SW 1271 (cell line): ENCODE data around the gene COMMD3.
A peak's percentile ranks its signal among the peaks of the same experiment; 100 is the strongest.

Source experiments
- DNase-seq, 2 experiments: peaks; one replicate each; lab custom pipeline; 2025; lab: John Stamatoyannopoulos, UW

Gene COMMD3

GRCh38 chr10:22319980-22320558 is 3.9 kb downstream of the COMMD3 start:
- DNase-seq = peak in 1 of 2 experiments; percentile 31

GRCh38 chr10:22320591-22321155 is 4.5 kb downstream of the COMMD3 start, which contains the start of gene BMI1:
TSS of gene BMI1 (plus strand) at chr10:22321099. CDS start at chr10:22326450, 5,351 bp downstream.
- peak in 1 of 2 experiments; percentile 64 for DNase-seq

DNA sequence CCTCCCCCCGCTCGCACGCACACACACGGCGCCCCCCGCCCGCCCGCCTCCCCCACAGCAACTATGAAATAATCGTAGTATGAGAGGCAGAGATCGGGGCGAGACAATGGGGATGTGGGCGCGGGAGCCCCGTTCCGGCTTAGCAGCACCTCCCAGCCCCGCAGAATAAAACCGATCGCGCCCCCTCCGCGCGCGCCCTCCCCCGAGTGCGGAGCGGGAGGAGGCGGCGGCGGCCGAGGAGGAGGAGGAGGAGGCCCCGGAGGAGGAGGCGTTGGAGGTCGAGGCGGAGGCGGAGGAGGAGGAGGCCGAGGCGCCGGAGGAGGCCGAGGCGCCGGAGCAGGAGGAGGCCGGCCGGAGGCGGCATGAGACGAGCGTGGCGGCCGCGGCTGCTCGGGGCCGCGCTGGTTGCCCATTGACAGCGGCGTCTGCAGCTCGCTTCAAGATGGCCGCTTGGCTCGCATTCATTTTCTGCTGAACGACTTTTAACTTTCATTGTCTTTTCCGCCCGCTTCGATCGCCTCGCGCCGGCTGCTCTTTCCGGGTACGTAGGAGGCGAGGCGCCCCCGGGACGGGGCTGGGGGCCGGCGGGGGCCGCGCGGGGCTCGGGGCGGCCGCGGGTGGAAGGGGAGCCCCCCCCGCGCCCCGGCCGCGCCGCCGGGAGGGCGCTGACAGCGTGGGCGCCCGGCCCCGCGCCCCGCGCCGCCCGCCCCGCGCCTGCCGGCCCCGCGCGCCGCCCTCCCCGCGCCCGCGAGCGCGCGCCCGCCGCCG is 5.2 kb downstream of the COMMD3 start:
- DNase-seq = peak in 1 of 2 experiments; percentile 50

- DNase-seq = peak in 1 of 2 experiments; percentile 25
These were observed 5.9 kb downstream of the COMMD3 start for GRCh38 chr10:22321924-22322640.

DNA sequence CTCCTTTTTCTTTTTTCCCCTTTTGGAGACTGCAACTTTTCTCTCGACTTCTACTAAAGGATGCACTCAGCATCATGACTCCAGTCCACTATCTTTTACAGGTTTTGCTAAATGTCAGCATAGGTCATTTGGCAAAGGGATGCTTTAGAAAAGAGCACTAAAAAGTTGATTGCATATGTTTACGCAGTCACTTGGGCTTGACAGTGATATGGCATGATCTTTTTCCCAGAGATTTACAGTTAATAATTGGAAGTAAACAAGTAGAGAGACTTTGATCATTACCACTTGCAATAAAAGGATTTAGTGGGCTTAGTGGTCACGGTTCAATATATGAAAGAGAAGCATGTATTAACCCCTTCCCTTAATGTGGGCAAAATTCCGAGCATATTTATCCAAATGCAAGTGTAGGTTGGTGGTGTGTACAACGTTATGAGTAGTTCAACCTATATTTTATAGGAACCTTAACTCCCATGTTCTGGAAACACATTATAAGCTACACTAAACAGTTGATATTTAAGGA is 6.5 kb downstream of the COMMD3 start:
- no peak for DNase-seq

DNA sequence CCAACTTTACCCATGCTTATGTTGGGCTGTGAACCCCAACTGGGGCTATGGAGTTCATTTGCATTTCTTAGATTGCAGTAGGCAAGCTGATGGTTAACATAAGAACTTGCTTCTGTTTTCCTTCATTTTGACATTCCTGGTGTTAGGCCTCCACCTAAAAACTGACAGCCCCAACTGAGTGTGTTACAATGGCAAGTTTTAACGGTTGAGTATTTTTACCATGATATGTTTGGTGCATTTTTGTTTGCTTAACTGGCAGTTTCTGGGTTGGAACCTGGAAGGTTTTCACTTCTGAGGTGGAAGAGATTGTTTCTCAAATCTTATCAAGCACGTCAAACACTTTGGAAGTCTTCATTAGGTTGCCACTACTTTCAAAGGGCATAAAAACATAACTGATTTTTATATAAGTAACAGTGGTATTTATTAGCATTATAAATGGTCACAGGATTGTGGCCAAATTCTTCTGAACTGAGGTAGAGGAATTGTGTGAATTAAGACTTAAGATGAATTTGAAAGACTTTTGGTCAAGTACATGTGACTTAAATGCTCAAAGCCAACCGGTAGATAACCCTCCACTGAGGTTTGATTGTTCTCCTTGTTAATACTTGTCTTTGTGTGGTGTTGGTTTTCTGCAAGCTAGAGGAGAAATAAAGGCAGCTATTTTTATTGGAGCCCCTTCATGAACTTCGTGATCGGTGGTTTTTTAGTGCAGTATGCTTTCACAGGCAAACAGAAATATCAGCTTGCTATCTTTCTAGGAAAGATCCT is 7.5 kb downstream of the COMMD3 start:
- DNase-seq = no peak

DNA sequence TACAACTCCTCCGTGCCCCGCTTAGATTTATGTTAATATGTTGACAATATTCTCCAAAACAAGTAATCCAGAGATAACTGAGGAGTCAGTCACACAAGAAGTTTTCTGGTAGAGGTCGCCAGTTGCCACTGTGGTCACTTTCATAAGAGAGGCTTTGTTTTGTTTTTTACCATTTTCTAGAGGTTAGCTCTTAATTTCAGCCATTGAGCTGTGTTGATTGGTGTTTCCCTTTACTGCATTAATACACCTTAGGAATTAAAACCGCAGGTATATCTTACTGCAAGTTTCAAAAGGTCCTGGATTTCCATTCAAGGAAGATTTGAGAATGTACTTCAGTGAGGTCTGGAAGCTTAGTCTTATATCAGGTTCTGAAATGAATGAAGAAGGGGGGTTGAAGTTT is 8.2 kb downstream of the COMMD3 start:
- DNase-seq = no peak

- DNase-seq = no peak
These were observed 8.7 kb downstream of the COMMD3 start for GRCh38 chr10:22324893-22325271.

DNA sequence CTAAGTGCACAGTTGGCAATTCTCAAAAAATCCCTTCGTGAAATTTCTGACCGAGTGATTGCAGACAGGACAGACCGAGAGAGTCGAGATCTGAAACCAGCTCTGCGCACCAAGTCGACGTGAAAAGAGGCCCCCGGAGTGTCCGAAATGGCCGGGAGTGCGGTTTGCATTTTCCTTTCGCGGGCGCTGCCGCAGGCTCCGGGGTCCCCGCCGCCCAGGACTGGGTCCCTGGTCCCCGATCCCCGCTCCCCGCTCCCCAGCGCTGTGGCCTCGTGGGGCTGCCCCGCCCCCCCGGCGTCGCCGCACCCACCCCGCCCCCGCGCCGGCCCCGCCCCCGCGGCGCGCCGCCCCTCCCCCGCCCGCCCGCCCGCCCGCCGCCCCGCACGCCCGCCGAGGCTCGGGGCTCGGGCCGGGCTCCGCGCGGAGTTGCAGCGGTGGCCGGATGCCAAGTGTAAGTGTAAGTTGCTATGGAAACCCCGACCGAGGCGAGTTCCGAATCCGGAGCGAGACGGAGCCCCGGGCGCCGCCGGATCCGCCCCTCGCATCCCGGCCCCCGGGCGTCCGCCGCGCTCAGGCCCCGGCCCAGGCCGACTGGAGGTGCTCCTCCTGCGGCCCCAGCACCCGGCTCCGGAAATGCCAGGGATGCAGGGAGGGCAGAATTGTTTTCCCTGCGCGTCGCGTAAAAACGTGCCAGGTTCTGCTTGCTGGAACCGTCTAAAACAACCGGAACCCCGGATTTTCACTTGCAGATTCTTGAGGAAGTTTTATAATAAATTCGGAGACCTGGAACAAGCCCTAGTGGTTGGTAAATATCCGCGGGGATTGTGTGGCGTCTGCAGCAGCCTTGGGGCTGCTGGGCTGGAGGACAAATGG is 9.3 kb downstream of the COMMD3 start:
- peak in 1 of 2 experiments; percentile 47 for DNase-seq

- no peak for DNase-seq
These were observed 10.0 kb downstream of the COMMD3 start for GRCh38 chr10:22326145-22326702.

DNA sequence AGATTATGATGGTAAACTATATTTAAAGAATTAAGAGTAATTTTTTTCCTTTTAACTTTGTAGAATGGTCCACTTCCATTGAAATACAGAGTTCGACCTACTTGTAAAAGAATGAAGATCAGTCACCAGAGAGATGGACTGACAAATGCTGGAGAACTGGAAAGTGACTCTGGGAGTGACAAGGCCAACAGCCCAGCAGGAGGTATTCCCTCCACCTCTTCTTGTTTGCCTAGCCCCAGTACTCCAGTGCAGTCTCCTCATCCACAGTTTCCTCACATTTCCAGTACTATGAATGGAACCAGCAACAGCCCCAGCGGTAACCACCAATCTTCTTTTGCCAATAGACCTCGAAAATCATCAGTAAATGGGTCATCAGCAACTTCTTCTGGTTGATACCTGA is 13.0 kb downstream of the COMMD3 start:
- no peak for DNase-seq

DNA sequence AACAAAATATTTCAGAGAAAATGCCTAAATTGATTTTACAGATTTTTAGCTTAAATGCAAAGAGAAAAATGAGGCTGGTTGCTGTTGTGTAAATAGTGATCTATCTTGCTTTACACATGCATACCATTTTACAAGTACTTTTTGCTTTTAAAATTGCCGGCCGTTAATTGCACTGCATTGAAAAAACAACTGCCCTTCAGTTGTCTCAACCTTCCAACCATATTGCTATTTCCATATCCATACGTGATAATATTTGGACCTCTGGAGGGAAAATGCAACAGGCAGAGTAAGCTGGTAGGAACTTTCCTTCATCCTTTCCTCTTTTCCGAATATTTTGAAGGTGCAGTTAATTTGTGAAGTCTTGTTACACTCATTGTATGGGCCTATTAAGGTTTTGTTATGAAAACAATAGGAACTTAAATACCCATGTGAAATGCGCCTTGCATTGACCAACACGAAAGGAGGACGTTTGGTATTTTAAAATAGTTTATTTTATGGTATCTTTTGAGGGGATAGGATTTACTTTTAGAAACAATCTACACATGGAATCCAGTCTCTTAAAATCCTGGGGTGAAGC is 16.0 kb downstream of the COMMD3 start:
- DNase-seq = no peak

- no peak for DNase-seq
These were observed 17.2 kb downstream of the COMMD3 start for GRCh38 chr10:22333167-22333974.

DNA sequence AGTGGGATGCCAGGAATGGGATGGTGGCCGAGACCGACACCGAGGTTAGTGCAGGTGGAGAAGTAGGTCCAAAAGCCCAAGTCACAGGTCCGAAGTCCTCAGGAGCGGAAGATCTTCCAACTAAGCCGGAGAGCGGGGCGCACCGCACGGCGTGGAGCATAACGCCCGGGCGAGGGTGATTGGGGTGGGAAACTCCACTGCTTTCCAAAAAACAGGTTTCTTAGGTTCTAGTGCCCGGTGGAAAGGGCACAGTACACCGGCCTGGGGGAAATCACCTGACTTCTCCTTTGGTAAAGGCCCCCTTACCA is 17.7 kb downstream of the COMMD3 start:
- DNase-seq = no peak

GRCh38 chr10:22334414-22335172 is 18.4 kb downstream of the COMMD3 start:
- no peak for DNase-seq

GRCh38 chr10:22335173-22335933 is 19.2 kb downstream of the COMMD3 start:
- no peak for DNase-seq

GRCh38 chr10:22338185-22338900 is 22.2 kb downstream of the COMMD3 start:
- no peak for DNase-seq
